Kidney epithelial cell (primary cell): ENCODE data around the gene IZUMO2. TPM values are rescaled to one million over a fixed set of nuclear protein-coding genes. Genes with fewer than 3 reads are reported as not detected.
"Not testable (repeated sequence)": the region's sequence is repeated elsewhere in the genome, so short reads cannot be mapped to it uniquely, and the experiment has no call there.

Source experiments
- DNase-seq: peaks from one replicate; pipeline ENCODE4 v3.0.0-alpha.2; 2010; ENCODE audit warnings: low read depth
- H3K27me3 ChIP-seq: 2 replicates; pipeline ENCODE4 v1.6.0; 2011; ENCODE audit warnings: low read length; ENCODE audit not compliant: control insufficient read depth, insufficient read depth
- H3K36me3 ChIP-seq: 2 replicates; pipeline ENCODE4 v1.5.1; 2011; ENCODE audit warnings: low read length; ENCODE audit not compliant: control insufficient read depth, insufficient read depth
- H3K4me3 ChIP-seq: 2 replicates; pipeline ENCODE4 v1.5.1; 2011; ENCODE audit warnings: low read depth, mild to moderate bottlenecking, control low read depth, low read length
- CTCF ChIP-seq: IDR thresholded peaks from 2 replicates; pipeline ENCODE4 v1.5.1; 2011; ENCODE audit warnings: mild to moderate bottlenecking, moderate library complexity, low read length, control low read depth, inconsistent platforms; ENCODE audit not compliant: insufficient read depth, poor library complexity, severe bottlenecking
- total RNA-seq: library from RNA; depleted of rRNA; stranded (reverse); fragments of >200 nt; gene quantifications from 2 replicates; pipeline ENCODE4 v1.2.3, GENCODE V29; 2015

IZUMO2 gene
- total RNA-seq, 1 donor from 2014 or later, result not detected

GRCh38 chr19:50155520-50156109 is 7.5 kb downstream of the IZUMO2 start:
- no peak for DNase-seq
- Histone ChIP-seq H3K27me3 (no peaks in the 10 kb centered on the region), H3K36me3 (no peaks in the 10 kb centered on the region), H3K4me3 (no peak overlapping the region)
- no peak for TF ChIP-seq CTCF

GRCh38 chr19:50154529-50154928 is 8.6 kb downstream of the IZUMO2 start:
- Histone ChIP-seq H3K36me3 (no peaks in the 10 kb centered on the region), H3K27me3 (no peaks in the 10 kb centered on the region), H3K4me3 (no peak overlapping the region)
- TF ChIP-seq CTCF, result no peak
- DNase-seq, result no peak

GRCh38 chr19:50152578-50152977 is 10.5 kb downstream of the IZUMO2 start:
- no peak for TF ChIP-seq CTCF
- H3K4me3 ChIP-seq, result no peak overlapping the region
- no peaks in the 10 kb centered on the region for H3K27me3 ChIP-seq
- no peak for DNase-seq
- H3K36me3 ChIP-seq, result no peaks in the 10 kb centered on the region

GRCh38 chr19:50148528-50148927 is 14.6 kb downstream of the IZUMO2 start:
- DNase-seq, result no peak
- TF ChIP-seq CTCF, result no peak
- Histone ChIP-seq H3K27me3 (no peaks in the 10 kb centered on the region), H3K4me3 (no peak overlapping the region), H3K36me3 (no peaks in the 10 kb centered on the region)

- peak; percentile 62 for TF ChIP-seq CTCF
- Histone ChIP-seq H3K4me3 (peak overlapping the region; percentile 46), H3K27me3 (no peaks in the 10 kb centered on the region), H3K36me3 (no peaks in the 10 kb centered on the region)
- DNase-seq, result peak; percentile 70
Measured at GRCh38 chr19:50147462-50148423, 15.3 kb downstream of the IZUMO2 start.

- not testable (repeated sequence) for H3K27me3 ChIP-seq, H3K36me3 ChIP-seq, H3K4me3 ChIP-seq, DNase-seq
Measured at GRCh38 chr19:50141921-50142320, 21.2 kb downstream of the IZUMO2 start.

- H3K27me3 ChIP-seq, H3K4me3 ChIP-seq, H3K36me3 ChIP-seq, DNase-seq: not testable (repeated sequence)
Measured at GRCh38 chr19:50140118-50140845, 22.8 kb downstream of the IZUMO2 start.

- DNase-seq, H3K36me3 ChIP-seq, H3K27me3 ChIP-seq, H3K4me3 ChIP-seq: not testable (repeated sequence)
Measured at GRCh38 chr19:50136603-50137365, 26.3 kb downstream of the IZUMO2 start.
